ENCODE measurements around the gene ARHGEF40.
A peak's percentile ranks its signal among the peaks of the same experiment; 100 is the strongest.

Gene ARHGEF40

GRCh38 chr14:21099596-21099985 lies 29.5 kb downstream of the ARHGEF40 start:
- DNase-seq: no peak

DNA sequence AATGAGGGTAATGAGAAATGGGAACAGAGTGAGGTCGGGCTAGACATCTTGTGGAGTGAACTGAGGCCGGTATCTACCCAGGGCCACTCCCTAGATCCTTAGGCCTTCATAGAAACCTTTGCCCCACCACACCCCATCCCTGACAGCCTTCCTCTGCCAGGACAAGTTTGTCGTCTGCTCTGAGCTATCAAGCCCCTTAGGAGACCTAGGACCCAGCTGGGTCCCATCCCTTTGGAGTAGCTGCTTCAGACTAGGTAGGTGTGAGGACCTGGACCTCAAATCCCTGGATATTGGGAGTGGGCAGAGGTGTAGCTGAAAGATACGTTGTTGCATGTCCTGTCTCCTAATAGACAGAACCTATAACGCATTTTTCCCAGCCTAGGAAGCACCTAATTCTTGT lies 30.8 kb downstream of the ARHGEF40 start, which contains the start of gene TMEM253:
TMEM253 (plus strand) TSS at position 136 of the 400 bp plus-strand sequence. CDS start 278 bp downstream, outside the sequence.
- no peak for DNase-seq

- no peak for DNase-seq
Measured at GRCh38 chr14:21101802-21102413, 31.8 kb downstream of the ARHGEF40 start.

DNA sequence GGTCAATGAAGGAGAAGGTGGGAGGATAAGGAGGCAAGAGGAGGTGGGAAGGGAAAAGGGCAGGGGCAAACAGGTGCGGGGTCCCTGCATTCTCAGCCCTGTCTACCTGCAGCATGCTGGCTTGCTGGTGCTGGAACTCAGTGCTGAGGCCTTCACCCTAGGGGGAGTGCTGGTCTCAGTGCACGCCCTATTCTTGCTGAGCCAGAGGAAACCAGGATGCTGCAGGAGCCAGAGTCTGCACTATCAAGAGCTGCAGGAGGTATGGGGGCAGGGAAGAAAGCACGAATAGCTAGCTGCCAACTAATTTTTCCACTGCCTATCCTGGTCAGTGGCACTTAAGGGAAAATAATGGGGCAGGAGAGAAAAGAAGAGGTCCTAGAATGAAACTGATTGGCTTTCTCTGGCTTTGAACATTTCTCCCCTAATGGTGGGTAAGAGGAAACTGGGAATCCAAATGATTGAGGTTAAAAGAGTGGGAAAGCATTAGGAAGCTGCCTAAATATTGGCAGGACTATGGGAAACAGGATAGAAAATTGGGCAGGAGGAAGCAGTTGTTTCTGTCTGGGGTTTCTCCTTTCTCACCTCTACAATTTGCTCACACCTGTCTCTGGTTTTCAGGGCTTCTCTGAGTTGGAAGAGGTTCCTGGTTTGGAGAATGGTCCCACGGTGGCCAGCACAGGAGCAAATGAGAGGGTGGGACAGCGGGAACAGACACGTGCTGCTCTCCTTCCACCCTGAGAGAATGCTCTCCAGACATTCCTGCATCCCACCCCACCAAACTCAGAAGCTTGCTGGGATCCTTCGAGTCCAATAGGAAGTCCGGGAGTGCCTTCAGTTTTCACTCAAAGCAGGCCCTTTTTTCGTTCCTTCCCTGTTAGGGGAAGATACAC lies 32.7 kb downstream of the ARHGEF40 start:
- DNase-seq: peak; percentile 80

DNA sequence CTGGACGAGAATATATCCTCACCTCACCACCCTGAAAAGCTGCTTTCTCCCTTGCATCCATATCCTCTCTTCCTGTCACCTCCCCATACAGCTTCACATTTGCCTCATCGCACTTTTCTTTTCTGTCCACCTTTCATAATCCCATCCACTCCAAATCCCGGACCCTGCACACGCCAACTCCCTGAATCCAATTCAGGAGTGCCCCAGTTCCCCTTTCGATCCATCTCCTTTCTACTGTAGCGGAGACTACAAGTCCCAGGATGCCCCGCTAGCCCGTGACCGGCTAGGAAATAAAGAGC lies 33.3 kb downstream of the ARHGEF40 start:
- DNase-seq: no peak

DNA sequence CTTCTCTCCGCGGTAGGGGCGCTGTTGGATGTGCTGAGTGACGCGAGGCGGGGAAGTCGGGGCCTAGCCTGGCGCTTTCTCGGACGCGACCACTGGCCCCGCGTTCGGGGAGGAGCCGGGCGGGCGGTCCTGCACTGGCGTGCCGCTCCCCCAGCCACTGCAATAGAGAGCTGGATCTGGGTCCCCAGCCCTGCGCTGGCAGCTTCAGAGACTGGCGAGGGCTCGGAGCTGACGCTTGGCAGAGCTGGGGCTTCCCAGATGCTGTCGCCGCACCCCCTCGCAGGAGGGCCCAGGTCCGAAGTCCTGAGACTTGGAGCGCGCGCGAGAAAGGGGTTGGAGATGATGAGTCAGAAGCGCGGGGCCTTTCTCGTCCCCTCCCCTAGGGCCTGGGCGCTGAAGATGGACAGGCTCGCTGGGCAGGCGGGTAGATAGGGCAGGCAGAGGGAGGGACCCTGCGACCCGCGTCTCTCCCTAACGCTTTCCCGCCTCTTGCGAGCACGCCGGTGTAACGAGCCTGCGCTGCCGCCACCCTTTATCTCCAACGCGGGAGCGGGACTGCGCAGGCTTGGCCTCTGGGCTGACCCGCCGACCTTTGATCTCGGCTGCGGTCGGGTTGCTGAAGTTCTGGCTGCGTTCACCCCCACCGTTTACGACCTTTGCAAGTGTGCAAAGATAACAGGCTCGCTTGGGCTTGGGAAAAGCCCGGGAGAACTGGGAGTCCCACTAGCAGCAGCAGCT lies 33.8 kb downstream of the ARHGEF40 start:
- peak; percentile 98 for DNase-seq

DNA sequence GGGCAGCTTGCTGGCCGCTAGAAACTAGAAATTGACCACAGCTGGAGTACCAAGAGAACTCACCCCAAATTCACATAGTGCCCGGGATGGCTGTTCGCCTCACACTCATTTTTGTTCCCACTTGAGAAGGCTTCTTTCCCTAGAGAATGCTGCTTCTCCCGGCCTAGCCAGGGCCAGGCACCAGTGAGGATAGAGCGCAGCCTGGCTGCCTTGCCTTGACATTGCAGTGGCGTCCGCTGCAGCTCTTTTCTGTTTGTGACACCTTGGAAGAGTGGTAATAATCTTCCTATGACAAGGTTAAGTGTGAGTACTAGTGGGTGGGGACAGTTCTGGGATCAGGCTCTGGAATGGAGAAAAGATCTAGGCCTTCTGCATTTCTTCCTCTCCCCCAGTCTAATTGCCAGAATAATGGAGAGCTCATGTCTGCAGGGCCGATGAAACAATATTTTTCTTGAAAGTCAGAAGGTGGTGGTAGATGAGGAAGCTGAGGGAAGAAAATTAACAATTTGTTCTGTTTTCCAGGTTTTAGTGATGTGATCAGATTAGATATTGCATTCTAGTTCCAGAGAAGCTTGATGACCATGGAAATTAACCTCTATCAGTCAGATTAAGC lies 34.5 kb downstream of the ARHGEF40 start:
- peak; percentile 86 for DNase-seq

DNA sequence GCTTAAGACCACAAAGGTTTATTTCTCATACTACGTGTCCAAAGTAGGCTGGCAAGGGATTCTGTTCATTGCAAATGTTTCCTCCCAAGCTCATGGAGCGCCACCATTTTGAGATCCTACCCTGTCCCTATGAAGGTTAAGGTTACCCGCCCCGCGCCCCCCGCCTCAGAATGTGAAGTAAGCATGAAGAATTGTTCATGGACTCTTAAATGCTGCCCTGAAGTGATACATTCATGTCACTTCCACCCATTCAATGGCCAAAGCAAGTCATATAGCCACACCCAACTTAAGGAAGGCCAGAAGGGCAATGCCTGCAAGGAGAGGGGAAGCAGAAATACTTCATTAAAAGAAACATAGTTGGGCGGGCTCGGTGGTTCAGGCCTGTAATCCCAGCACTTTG lies 35.0 kb downstream of the ARHGEF40 start:
- DNase-seq: no peak

GRCh38 chr14:21106176-21106497 lies 36.0 kb downstream of the ARHGEF40 start:
- DNase-seq: no peak

DNA sequence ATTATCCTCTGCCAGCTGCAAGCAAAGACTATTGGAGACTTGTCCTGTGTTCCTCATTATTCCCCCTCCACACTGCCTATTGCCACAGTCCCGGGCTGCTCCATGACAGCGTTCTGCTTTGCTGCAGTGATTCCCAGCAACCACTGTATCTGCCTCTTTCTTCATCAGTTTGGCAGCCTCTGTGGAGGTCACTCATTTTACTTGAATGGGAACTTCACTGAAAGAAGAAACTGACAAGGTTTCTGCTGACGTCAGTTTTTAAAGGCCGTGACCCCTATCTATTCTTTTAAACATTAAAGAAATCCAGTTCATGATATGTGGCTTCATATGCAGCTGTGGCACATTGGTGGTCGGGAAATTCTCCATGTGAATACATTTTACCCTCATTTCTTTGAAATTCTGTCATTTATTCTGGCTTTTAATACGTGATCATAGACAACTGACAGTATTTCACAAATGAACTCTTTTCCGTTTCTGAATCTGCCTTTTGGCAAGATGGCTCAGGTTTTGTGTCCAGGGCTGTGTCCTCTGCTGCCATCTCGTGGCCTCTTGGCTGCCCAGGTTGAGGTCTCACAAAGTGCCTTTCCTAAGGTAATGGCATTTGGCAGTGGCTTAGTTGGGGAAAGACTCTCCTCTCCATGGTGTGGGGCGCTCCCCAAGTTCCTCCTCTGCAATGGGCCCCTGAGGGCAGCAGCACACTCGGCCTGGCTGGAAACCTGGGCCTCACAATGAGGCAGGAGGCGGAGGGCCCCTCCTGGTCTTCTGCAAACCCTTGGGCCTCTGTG lies 36.6 kb downstream of the ARHGEF40 start:
- peak; percentile 90 for DNase-seq

DNA sequence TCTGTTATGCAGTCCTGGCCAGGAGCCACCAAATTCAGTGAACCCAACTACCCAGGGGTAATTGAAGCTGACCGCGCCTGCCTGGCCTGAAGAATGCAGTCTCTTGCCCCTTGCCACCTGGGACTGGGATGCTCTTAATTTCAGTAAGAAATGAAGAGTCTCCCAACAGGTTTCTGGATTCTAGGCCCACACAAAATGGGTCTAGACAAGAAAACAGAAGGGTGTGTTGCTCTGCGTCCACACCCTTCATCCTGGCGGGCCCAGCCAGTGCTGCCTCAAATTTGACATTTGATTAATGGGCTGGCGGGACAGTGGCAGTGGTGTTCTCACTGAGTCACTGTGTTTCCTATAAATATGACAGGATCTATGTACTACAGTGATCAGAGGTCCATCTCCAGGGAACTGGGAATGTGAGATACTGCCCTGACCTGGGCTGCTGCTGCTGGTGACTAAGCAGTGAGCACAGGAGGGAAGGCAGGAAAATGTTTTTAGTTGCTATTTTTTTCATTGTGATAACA lies 37.2 kb downstream of the ARHGEF40 start:
- DNase-seq: peak; percentile 47

DNA sequence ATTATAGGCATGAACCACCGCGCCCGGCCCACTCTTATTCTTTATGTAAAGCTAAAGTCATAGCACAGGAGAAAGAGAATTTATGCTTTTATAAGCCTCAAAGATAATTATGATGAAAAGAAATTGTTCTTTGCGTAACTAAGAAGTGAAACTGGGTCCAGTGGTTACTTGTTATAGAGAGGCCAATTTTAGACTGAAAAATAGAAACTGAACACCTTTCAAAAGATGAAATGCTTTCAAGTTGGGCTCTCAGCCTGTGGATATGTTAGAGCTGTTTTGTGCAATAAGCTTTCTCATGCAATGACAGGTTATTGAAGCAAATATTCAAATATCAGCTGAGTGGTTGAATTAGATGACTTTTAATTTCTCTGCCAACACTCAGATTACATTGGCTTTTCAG lies 38.7 kb downstream of the ARHGEF40 start:
- no peak for DNase-seq

DNA sequence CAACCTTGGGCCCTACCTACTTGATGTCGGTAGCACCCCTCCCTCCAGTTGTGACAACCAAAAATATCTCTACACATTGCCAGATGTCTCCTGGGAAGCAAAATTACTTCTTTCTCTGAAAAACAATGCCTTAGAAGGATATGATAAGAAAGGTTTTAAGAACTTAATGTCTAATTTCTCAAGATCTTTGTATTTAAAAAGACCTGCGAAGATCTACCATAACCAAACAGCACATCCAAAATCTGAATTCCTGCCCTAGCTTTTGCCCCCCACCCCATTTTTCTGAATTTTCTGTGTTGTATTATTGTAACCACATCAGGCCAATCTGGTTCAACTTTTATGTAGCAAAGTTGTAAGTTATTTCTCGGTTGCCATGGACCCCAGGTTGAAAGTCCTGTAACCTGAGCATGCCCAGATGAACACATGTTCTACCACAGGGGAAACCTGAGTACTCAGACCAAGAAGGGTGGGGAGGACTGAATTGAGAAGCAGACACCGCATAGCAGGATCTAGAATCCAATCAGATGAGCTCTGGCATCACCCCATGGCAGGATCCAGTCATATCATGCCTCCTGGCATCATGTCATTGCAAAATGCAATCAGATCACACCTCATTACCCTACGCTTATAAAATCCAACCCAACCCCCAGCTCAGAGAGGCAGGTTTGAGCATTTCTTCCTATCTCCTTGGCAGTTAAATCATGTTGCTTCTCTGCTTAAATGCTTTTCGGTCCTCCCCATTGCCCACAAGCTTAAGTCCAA lies 39.5 kb downstream of the ARHGEF40 start:
- DNase-seq: no peak

DNA sequence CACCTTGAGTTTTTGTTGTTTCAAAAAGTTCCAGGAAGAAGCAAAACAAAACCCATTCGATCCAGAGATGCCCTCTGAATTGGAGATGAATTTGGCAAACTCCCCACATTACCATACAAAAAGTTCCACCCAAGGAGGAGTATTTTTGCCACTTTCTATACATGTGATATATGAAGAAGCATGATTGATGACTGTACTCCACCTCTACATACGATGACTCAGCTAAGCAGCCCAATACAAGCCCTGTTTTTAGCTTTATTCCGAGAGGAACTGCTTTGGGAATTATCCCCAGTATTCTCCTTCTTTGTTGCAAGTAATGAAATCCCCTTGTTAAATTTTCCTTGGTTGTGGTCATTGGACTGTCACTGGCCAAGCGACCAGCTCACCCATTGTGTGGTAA lies 42.2 kb downstream of the ARHGEF40 start:
- no peak for DNase-seq

- DNase-seq: no peak
Measured at GRCh38 chr14:21113369-21113768, 43.3 kb downstream of the ARHGEF40 start.

DNA sequence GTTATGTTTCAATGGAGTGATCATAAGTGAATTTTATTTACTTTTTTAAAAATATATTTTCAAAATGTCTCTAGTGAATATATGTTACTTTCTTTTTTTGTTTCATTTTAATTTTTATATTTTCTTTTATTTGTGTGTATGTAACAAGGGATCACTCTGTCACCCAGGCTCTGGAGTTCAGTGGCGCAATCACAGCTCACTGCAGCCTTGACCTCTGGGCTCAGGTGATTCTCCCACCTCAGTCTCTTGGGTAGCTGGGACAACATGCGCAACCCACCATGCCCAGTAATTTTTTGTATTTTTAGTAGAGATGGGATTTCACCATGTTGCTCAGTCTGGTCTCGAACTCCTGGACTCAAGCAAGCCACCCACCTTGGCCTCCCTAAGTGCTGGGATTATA lies 48.8 kb downstream of the ARHGEF40 start:
- DNase-seq: no peak

GRCh38 chr14:21120686-21121085 lies 50.6 kb downstream of the ARHGEF40 start:
- no peak for DNase-seq

- DNase-seq: no peak
Measured at GRCh38 chr14:21121122-21121521, 51.0 kb downstream of the ARHGEF40 start.

DNA sequence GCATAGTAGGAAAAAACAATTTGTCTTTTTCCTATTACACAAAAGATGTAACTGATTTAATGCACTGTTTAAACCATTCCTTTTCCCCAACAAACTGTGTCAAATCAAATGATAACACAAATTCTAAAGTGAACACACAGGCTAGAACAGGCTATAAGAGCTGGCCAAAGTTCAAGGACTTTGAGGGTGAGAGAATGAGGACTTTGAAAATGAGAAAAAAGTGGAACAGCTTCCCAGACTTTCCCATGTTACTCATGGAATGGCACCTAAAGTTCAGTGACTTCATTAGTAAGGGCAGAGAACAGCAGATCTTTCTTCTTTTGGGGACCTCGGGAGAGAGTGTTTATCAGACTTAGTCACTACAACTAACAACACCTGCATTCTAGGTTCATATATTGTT lies 53.3 kb downstream of the ARHGEF40 start:
- no peak for DNase-seq

DNA sequence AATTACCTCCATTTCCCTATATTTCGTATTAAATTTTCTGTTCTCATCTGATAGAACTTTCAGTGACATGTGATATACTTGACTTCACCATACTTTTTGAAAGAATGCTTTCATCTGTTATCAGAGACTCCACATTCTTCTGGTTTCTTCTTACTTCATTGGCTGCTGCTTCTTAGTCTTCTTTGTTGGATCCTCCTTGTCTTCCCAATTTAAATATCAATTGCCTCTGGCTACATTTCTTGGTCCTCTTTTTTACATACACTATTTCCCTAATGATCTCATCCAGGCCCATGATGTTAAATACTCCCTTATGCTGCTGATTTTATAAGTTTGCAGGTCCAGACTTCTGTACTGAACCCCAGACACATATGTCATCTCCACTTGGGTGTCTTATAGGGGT lies 63.8 kb downstream of the ARHGEF40 start:
- no peak for DNase-seq

DNA sequence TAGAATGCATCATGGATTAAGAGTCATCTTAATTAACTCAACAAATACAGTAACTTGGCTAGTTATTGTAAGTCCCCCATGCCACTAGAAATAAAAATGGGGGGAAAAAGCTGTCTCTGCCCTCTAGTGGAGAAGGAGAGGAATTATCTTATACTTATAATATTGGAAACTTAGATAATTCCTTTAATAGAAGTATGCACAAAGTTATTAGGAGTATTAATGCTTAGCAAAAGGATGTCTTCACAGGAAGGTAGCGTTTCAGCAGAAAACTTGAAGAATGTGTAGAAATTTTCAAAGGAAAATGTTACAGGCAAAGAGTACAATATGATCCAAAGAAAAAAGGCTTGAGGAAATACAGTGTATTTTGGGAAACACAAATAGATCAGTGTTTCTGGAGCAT lies 65.9 kb downstream of the ARHGEF40 start:
- DNase-seq: peak; percentile 62

Data from hematopoietic multipotent progenitor cell treated with erythropoietin and hydrocortisone succinate and interleukin-3 and kit ligand, for 6 days (in vitro differentiated cells).